CD14-positive monocyte (primary cell): ENCODE results near the gene FRZB. TPM values are rescaled to one million over a fixed set of nuclear protein-coding genes. Genes with fewer than 3 reads are reported as not detected.

Experiments
- DNase-seq, 3 donors: peaks; one replicate each; pipeline ENCODE4 v3.0.0-alpha.2; 2011 to 2022
- H2AFZ ChIP-seq: 2 replicates; pipeline ENCODE4 v1.6.0; 2012; ENCODE audit warnings: mild to moderate bottlenecking, low read depth, low read length, inconsistent platforms; ENCODE audit not compliant: insufficient read depth, poor library complexity, severe bottlenecking
- H3K27ac ChIP-seq, 2 donors: 1 replicate in 1 of 2; 2 replicates in 1 of 2; pipeline ENCODE4 v1.5.1; 2012 to 2013; ENCODE audit warnings: low read length in 2 of 2, control low read depth in 1 of 2, inconsistent platforms in 1 of 2, low read depth in 1 of 2, mild to moderate bottlenecking in 1 of 2
- H3K27me3 ChIP-seq, 2 donors: one replicate each; pipeline versions ENCODE4 v1.6.0 to v1.6.1; 2011 to 2013; ENCODE audit warnings: low read length in 2 of 2; ENCODE audit not compliant: control insufficient read depth in 2 of 2, insufficient read depth in 2 of 2
- H3K36me3 ChIP-seq, 2 donors: replicated peaks in 1 of 2; 1 replicate in 1 of 2; 2 replicates in 1 of 2; pipeline versions ENCODE4 v1.5.1 to v1.6.1; 2012 to 2013; ENCODE audit warnings: low read length in 2 of 2, control low read depth in 1 of 2, inconsistent platforms in 1 of 2, mild to moderate bottlenecking in 1 of 2; ENCODE audit not compliant: insufficient read depth in 2 of 2, control insufficient read depth in 1 of 2
- H3K4me1 ChIP-seq, 2 donors: 1 replicate in 1 of 2; 2 replicates in 1 of 2; pipeline versions ENCODE4 v1.5.1 to v1.6.1; 2012 to 2013; ENCODE audit warnings: low read length in 2 of 2, control low read depth in 1 of 2, inconsistent platforms in 1 of 2, mild to moderate bottlenecking in 1 of 2, moderate library complexity in 1 of 2; ENCODE audit not compliant: insufficient read depth in 2 of 2, control insufficient read depth in 1 of 2
- H3K4me2 ChIP-seq: replicated peaks from 2 replicates; pipeline ENCODE3; 2012; ENCODE audit warnings: low read length, moderate library complexity, mild to moderate bottlenecking; ENCODE audit not compliant: poor library complexity, severe bottlenecking; ENCODE audit errors: extremely low read depth
- H3K4me3 ChIP-seq, 3 experiments: fragments of 200-600 bp in 1 of 3; sonication (generic) in 1 of 3; replicated peaks in 1 of 3; 1 replicate in 2 of 3; 2 replicates in 1 of 3; pipeline ENCODE4 v1.5.1; 2011 to 2013; ENCODE audit warnings: low read length in 3 of 3, mild to moderate bottlenecking in 3 of 3, control low read depth in 2 of 3, low read depth in 2 of 3, inconsistent platforms in 1 of 3, moderate library complexity in 1 of 3
- H3K79me2 ChIP-seq: 2 replicates; pipeline ENCODE4 v1.6.0; 2012; ENCODE audit warnings: mild to moderate bottlenecking, control low read depth, inconsistent platforms, low read length, moderate library complexity; ENCODE audit not compliant: insufficient read depth
- H3K9ac ChIP-seq: 2 replicates; pipeline ENCODE4 v1.6.0; 2017; ENCODE audit warnings: low read length, mild to moderate bottlenecking; ENCODE audit not compliant: insufficient read depth, poor library complexity, severe bottlenecking
- H3K9me3 ChIP-seq, 2 donors: replicated peaks in 1 of 2; 1 replicate in 1 of 2; 2 replicates in 1 of 2; pipeline versions ENCODE4 v1.5.1 to v1.6.1; 2012 to 2013; ENCODE audit warnings: low read length in 2 of 2, control low read depth in 1 of 2; ENCODE audit not compliant: control insufficient read depth in 1 of 2, insufficient read depth in 1 of 2
- H4K20me1 ChIP-seq: 2 replicates; pipeline ENCODE4 v1.6.0; 2012; ENCODE audit warnings: mild to moderate bottlenecking, low read length, control low read depth, moderate library complexity; ENCODE audit not compliant: insufficient read depth
- H3K27ac Mint-ChIP-seq, 7 donors: one replicate each; pipeline ENCODE4 v1.8.0; 2020; ENCODE audit warnings: mild to moderate bottlenecking in 7 of 7, mixed read lengths in 7 of 7, moderate library complexity in 6 of 7, inconsistent platforms in 2 of 7
- H3K27me3 Mint-ChIP-seq, 3 donors: one replicate each; pipeline ENCODE4 v1.8.0; 2021 to 2022; ENCODE audit warnings: low read depth in 3 of 3, mild to moderate bottlenecking in 3 of 3, mixed read lengths in 3 of 3, moderate library complexity in 3 of 3, inconsistent platforms in 1 of 3
- H3K36me3 Mint-ChIP-seq, 2 donors: one replicate each; pipeline ENCODE4 v1.8.0; 2020; ENCODE audit warnings: mixed read lengths in 2 of 2, inconsistent platforms in 1 of 2, mild to moderate bottlenecking in 1 of 2
- H3K4me1 Mint-ChIP-seq: one replicate; pipeline ENCODE4 v1.8.0; 2020; ENCODE audit warnings: mild to moderate bottlenecking, mixed read lengths
- H3K4me3 Mint-ChIP-seq, 2 donors: one replicate each; pipeline ENCODE4 v1.8.0; 2020; ENCODE audit warnings: mild to moderate bottlenecking in 2 of 2, mixed read lengths in 2 of 2, moderate library complexity in 1 of 2
- H3K9me3 Mint-ChIP-seq, 7 donors: one replicate each; pipeline ENCODE4 v1.8.0; 2020 to 2022; ENCODE audit warnings: mixed read lengths in 7 of 7, mild to moderate bottlenecking in 6 of 7, moderate library complexity in 6 of 7, inconsistent platforms in 2 of 7
- WGBS: methylation state at CpG from one replicate; pipeline ENCODE4 v1.1.5; 2013; ENCODE audit warnings: missing lambda C conversion rate; ENCODE audit not compliant: insufficient coverage; 5-methylcytosine and 5-hydroxymethylcytosine counted together
- intact Hi-C, 2 donors: fragments of 100-400 bp; cut with micrococcal nuclease; formaldehyde crosslinking; loops; one replicate each; pipeline versions ENCODE4 v1.15.0 to v1.15.1; 2023
- polyA plus RNA-seq, 3 donors: library from polyadenylated mRNA; depleted of rRNA in 1 of 3; unstranded in 2 of 3; stranded (reverse) in 1 of 3; fragments of 300-500 nt in 2 of 3; fragments of >200 nt in 1 of 3; fragmentation: Illumina TruSeq in 2 of 3; gene quantifications; 1 replicate in 2 of 3; 2 replicates in 1 of 3; pipeline ENCODE4 v1.2.3, GENCODE V29; 2012 to 2021
- TF ChIP-seq, protein P1 (sequence below): fragments of 200-600 bp; IDR thresholded peaks from one replicate; pipeline ENCODE4 v1.8.0; 2022; ENCODE audit warnings: antibody characterized with exemption, mild to moderate bottlenecking

Gene FRZB
- polyA plus RNA-seq, 3 donors, result not detected

DNA sequence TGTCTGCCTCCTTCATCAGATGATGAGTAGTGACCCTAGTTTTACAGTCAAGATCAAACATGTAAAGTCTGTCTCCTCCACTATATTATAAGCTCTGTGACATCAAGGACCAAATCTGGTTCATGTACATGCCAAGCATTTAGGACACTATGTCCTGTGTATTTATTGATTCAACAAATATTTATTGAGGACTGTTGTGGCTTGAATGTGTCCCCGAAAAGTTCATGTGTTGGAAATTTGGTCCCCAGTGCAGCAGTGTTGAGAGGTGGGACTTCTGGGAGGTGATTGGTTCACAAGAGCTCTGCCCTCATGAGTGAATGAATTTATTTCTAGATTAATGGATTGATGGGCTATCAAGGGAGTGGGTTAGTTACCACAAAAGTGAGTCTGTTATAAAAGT lies 46.6 kb upstream of the FRZB start:
- Histone ChIP-seq H3K4me2 (no peak overlapping the region), H3K27me3 (no peaks in the 10 kb centered on the region), H4K20me1 (no peaks in the 10 kb centered on the region), H3K4me3 (no peak overlapping the region), H2AFZ (no peak overlapping the region), H3K9me3 (no peaks in the 10 kb centered on the region), H3K36me3 (no peaks in the 10 kb centered on the region), H3K4me1 (no peaks in the 10 kb centered on the region), H3K9ac (no peak overlapping the region), H3K27ac (no peak overlapping the region), H3K79me2 (no peaks in the 10 kb centered on the region)
- 100% methylated on average over 1 of the region's 1 CpG for WGBS
- H3K4me1 Mint-ChIP-seq, result no peaks in the 10 kb centered on the region
- intact Hi-C loops, result no loop called here
- peaks cover 0 to 2% (median 0%) of the 10 kb centered on the region in 3 donors for H3K27me3 Mint-ChIP-seq
- peaks cover 0 to 2% (median 0%) of the 10 kb centered on the region in 7 donors for H3K9me3 Mint-ChIP-seq
- no peaks in the 10 kb centered on the region for H3K36me3 Mint-ChIP-seq
- TF ChIP-seq, protein P1, sequence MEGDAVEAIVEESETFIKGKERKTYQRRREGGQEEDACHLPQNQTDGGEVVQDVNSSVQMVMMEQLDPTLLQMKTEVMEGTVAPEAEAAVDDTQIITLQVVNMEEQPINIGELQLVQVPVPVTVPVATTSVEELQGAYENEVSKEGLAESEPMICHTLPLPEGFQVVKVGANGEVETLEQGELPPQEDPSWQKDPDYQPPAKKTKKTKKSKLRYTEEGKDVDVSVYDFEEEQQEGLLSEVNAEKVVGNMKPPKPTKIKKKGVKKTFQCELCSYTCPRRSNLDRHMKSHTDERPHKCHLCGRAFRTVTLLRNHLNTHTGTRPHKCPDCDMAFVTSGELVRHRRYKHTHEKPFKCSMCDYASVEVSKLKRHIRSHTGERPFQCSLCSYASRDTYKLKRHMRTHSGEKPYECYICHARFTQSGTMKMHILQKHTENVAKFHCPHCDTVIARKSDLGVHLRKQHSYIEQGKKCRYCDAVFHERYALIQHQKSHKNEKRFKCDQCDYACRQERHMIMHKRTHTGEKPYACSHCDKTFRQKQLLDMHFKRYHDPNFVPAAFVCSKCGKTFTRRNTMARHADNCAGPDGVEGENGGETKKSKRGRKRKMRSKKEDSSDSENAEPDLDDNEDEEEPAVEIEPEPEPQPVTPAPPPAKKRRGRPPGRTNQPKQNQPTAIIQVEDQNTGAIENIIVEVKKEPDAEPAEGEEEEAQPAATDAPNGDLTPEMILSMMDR, result no peak
- no peak overlapping the region for H3K27ac Mint-ChIP-seq
- DNase-seq, result no peak
- H3K4me3 Mint-ChIP-seq, result no peak overlapping the region

- intact Hi-C loops, result no loop called here
These were observed 46.1 kb upstream of the FRZB start for GRCh38 chr2:182912518-182912915.

More at GRCh38 chr2:182912518-182912915, 46.1 kb upstream of the FRZB start:
- Mint-ChIP-seq H3K9me3 (peaks cover 0 to 2% (median 0%) of the 10 kb centered on the region in 7 donors), H3K4me3 (no peak overlapping the region), H3K36me3 (no peaks in the 10 kb centered on the region), H3K4me1 (no peaks in the 10 kb centered on the region), H3K27ac (no peak overlapping the region), H3K27me3 (peaks cover 0 to 2% (median 0%) of the 10 kb centered on the region in 3 donors)
- no peak overlapping the region for H2AFZ ChIP-seq
- no peaks in the 10 kb centered on the region for H3K79me2 ChIP-seq
- H3K9me3 ChIP-seq, result peaks cover 0 to 2% of the 10 kb centered on the region in 2 donors
- TF ChIP-seq, protein P1, result no peak
- no peak overlapping the region for H3K4me2 ChIP-seq
- H3K4me1 ChIP-seq, result no peaks in the 10 kb centered on the region
- H3K36me3 ChIP-seq, result no peaks in the 10 kb centered on the region
- no peak overlapping the region for H3K4me3 ChIP-seq
- H3K9ac ChIP-seq, result no peak overlapping the region
- no CpG with 5 or more reads among the region's 3 CpGs for WGBS
- no peaks in the 10 kb centered on the region for H3K27me3 ChIP-seq
- no peaks in the 10 kb centered on the region for H4K20me1 ChIP-seq
- no peak overlapping the region for H3K27ac ChIP-seq
- no peak for DNase-seq
